Endothelial cell of umbilical vein (primary cell): Measurements from ENCODE around the gene UBR4. TPM values are rescaled to one million over a fixed set of nuclear protein-coding genes. Genes with fewer than 3 reads are reported as not detected.

Experiments used
- BruUV-seq: library from RNA; stranded (reverse); fragments of 400-500 nt; replicated peaks from 2 replicates; lab custom pipeline; 2021; lab: Mats Ljungman, UMichigan
- CTCF ChIA-PET: fragments of 300-600, 350-600 bp; sonication (Branson Sonifier 250); formaldehyde crosslinking; loops from one replicate; lab custom pipeline; 2021; ENCODE audit warnings: antibody characterized with exemption, inconsistent platforms; lab: Charles Lee
- POLR2A ChIA-PET: fragments of 300-600, 350-600 bp; sonication (Branson Sonifier 250); formaldehyde crosslinking; loops from one replicate; lab custom pipeline; 2021; ENCODE audit warnings: antibody characterized with exemption, inconsistent platforms; lab: Charles Lee
- DNase-seq: peaks from one replicate; pipeline ENCODE4 v3.0.0-alpha.2; 2011; ENCODE audit warnings: low read depth, low spot score
- FAIRE-seq: peaks from 2 replicates; lab custom pipeline; 2011; peaks lifted over from hg19 to GRCh38; lab: Jason Lieb, UNC
- H2AFZ ChIP-seq: 2 replicates; pipeline ENCODE4 v1.6.0; 2012; ENCODE audit warnings: low read depth, low read length, control low read depth, inconsistent platforms
- H3K27ac ChIP-seq: 2 replicates; pipeline ENCODE4 v1.5.1; 2011; ENCODE audit warnings: low read depth, mild to moderate bottlenecking, control low read depth, low read length, moderate library complexity; ENCODE audit not compliant: insufficient read depth
- H3K27me3 ChIP-seq, 2 experiments: 2 replicates each; pipeline versions ENCODE4 v1.6.0 to v1.6.1; 2011; ENCODE audit warnings: low read length in 2 of 2, mixed read lengths in 1 of 2; ENCODE audit not compliant: control insufficient read depth in 2 of 2, insufficient read depth in 2 of 2
- H3K36me3 ChIP-seq, 2 experiments: 2 replicates in 1 of 2; 3 replicates in 1 of 2; pipeline ENCODE4 v1.5.1; 2011; ENCODE audit warnings: low read length in 2 of 2, mild to moderate bottlenecking in 1 of 2, moderate library complexity in 1 of 2; ENCODE audit not compliant: control insufficient read depth in 2 of 2, insufficient read depth in 2 of 2; ENCODE audit errors: extremely low read depth in 1 of 2
- H3K4me1 ChIP-seq: 3 replicates; pipeline ENCODE4 v1.5.1; 2011; ENCODE audit warnings: mild to moderate bottlenecking, low read length; ENCODE audit not compliant: control insufficient read depth, insufficient read depth; ENCODE audit errors: extremely low read depth
- H3K4me2 ChIP-seq: 2 replicates; pipeline ENCODE4 v1.6.1; 2011; ENCODE audit warnings: low read length, control low read depth, mixed read lengths; ENCODE audit not compliant: insufficient read depth
- H3K4me3 ChIP-seq, 3 experiments: fragments of 200-600 bp in 1 of 3; sonication (generic), shearing (Covaris generic) in 1 of 3; replicated peaks in 1 of 3; 2 replicates each; pipeline ENCODE4 v1.5.1; 2011 to 2016; ENCODE audit warnings: control low read depth in 3 of 3, low read length in 3 of 3, mild to moderate bottlenecking in 2 of 3, inconsistent platforms in 1 of 3, low read depth in 1 of 3, moderate library complexity in 1 of 3; ENCODE audit not compliant: insufficient read depth in 1 of 3
- H3K79me2 ChIP-seq: 2 replicates; pipeline ENCODE4 v1.6.0; 2012; ENCODE audit warnings: low read length, inconsistent platforms; ENCODE audit not compliant: control insufficient read depth, insufficient read depth
- H3K9ac ChIP-seq: replicated peaks from 2 replicates; pipeline ENCODE3; 2011; ENCODE audit warnings: low read length, control low read depth; ENCODE audit not compliant: insufficient read depth; ENCODE audit errors: extremely low read depth
- H3K9me1 ChIP-seq: replicated peaks from 3 replicates; pipeline ENCODE4 v1.6.0; 2011; ENCODE audit warnings: mild to moderate bottlenecking, low read length; ENCODE audit not compliant: control insufficient read depth, insufficient read depth; ENCODE audit errors: extremely low read depth
- H3K9me3 ChIP-seq: replicated peaks from 2 replicates; pipeline ENCODE4 v1.5.1; 2012; ENCODE audit warnings: low read length, inconsistent platforms; ENCODE audit not compliant: control insufficient read depth, insufficient read depth
- H4K20me1 ChIP-seq: replicated peaks from 2 replicates; pipeline ENCODE3; 2011; ENCODE audit warnings: mild to moderate bottlenecking, low read length; ENCODE audit not compliant: control insufficient read depth, insufficient read depth; ENCODE audit errors: extremely low read depth
- EZH2 ChIP-seq: IDR thresholded peaks from 2 replicates; pipeline ENCODE4 v1.6.1; 2012; ENCODE audit warnings: borderline replicate concordance, low read depth, mild to moderate bottlenecking, moderate library complexity, low read length, inconsistent platforms; ENCODE audit not compliant: severe bottlenecking
- FOS ChIP-seq: IDR thresholded peaks from 2 replicates; pipeline ENCODE4 v1.6.1; 2011; ENCODE audit warnings: mild to moderate bottlenecking, low read length, moderate library complexity, borderline replicate concordance; ENCODE audit not compliant: insufficient read depth
- GATA2 ChIP-seq: IDR thresholded peaks from 2 replicates; pipeline ENCODE4 v1.7.0; 2011; ENCODE audit warnings: low read depth, mild to moderate bottlenecking, moderate library complexity, mixed read lengths, low read length; ENCODE audit not compliant: insufficient read length, insufficient read depth
- JUN ChIP-seq: IDR thresholded peaks from 2 replicates; pipeline ENCODE4 v1.6.1; 2011; ENCODE audit warnings: borderline replicate concordance, low read depth; ENCODE audit not compliant: insufficient read length, insufficient read depth
- MYC ChIP-seq: IDR thresholded peaks from one replicate; pipeline ENCODE4 v1.6.1; 2011; ENCODE audit warnings: mild to moderate bottlenecking, low read depth, low read length
- POLR2A ChIP-seq: IDR thresholded peaks from 2 replicates; pipeline ENCODE4 v1.6.1; 2012; ENCODE audit warnings: low read depth, mild to moderate bottlenecking, control low read depth, low read length
- POLR2AphosphoS5 ChIP-seq: IDR thresholded peaks from 2 replicates; pipeline ENCODE4 v1.6.1; 2012; ENCODE audit warnings: low read depth, mild to moderate bottlenecking, control low read depth, low read length, moderate library complexity; ENCODE audit not compliant: insufficient read depth
- dilution Hi-C: fragments of 300-500 bp; cut with MboI; formaldehyde crosslinking; loops from one replicate; pipeline ENCODE4 v1.15.0; 2019; ENCODE audit warnings: low sequenced_read_pairs; ENCODE audit not compliant: extremely low pct_ligation_motif_present
- intact Hi-C: fragments of 100-400 bp; cut with micrococcal nuclease; formaldehyde crosslinking; loops from one replicate; pipeline ENCODE4 v1.10.0; 2022
- polyA plus RNA-seq, 4 experiments: library from polyadenylated mRNA; depleted of rRNA in 3 of 4; stranded (reverse) in 3 of 4; unstranded in 1 of 4; fragments of >200 nt; gene quantifications; 2 replicates each; pipeline versions ENCODE4 v1.2.1 to v1.2.3, GENCODE V29; 2011 to 2012; ENCODE audit warnings: missing spikeins in 1 of 4
- total RNA-seq: library from RNA; stranded (reverse); gene quantifications from 2 replicates; pipeline ENCODE4 v1.2.3, GENCODE V29; 2021
- TF ChIP-seq, protein P1 (sequence below): IDR thresholded peaks from 2 replicates; pipeline ENCODE4 v1.6.1; 2011; ENCODE audit not compliant: insufficient read depth, insufficient read length
- TF ChIP-seq, protein P2 (sequence below), 2 donors: IDR thresholded peaks; 1 replicate in 1 of 2; 2 replicates in 1 of 2; pipeline ENCODE4 v1.5.1; 2011; ENCODE audit warnings: low read length in 2 of 2, mild to moderate bottlenecking in 2 of 2, moderate library complexity in 2 of 2, control low read depth in 1 of 2, inconsistent platforms in 1 of 2, low read depth in 1 of 2; ENCODE audit not compliant: insufficient read depth in 1 of 2; ENCODE audit errors: extremely low read depth in 1 of 2

The UBR4 gene
- total and polyA plus RNA-seq, 2 donors (not counting 3 experiments of a cell fraction or from before 2014, with no cell fraction given) = 125 to 150 TPM

DNA sequence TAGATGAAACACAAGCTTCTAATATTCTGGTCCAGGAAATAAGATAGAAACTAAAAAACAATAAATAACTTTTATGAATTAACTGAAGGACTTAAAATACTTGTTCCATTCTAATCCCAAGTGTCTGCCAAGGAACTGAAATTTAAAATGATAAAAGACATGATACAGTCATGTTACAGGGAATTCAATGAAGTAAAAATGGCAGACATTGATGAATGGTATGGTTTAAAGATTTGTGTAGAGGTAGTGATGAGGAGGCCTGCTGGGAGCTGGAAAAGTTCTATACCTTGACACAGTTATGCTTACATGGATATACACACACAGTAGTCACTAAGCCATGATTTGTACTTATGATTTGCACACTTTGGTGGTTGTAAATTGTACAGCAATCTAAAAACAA lies 2.1 kb upstream of the UBR4 start:
- H2AFZ ChIP-seq = no peak overlapping the region
- no peaks in the 10 kb centered on the region for H3K27me3 ChIP-seq
- H3K4me3 ChIP-seq = no peak overlapping the region
- peak overlapping the region; percentile 29 for H3K4me2 ChIP-seq
- dilution Hi-C loops (no loop called here), intact Hi-C loops (loop anchor here (10.0 kb wide), 1 partner anchor 307 kb away; the partner anchor contains the start of gene ALDH4A1)
- DNase-seq (no peak), FAIRE-seq (no peak)
- TF ChIP-seq MYC (no peak), JUN (no peak), POLR2A (no peak), FOS (no peak), EZH2 (no peak), POLR2AphosphoS5 (no peak), GATA2 (no peak)
- TF ChIP-seq, protein P1, sequence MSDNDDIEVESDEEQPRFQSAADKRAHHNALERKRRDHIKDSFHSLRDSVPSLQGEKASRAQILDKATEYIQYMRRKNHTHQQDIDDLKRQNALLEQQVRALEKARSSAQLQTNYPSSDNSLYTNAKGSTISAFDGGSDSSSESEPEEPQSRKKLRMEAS = no peak
- TF ChIP-seq, protein P2, sequence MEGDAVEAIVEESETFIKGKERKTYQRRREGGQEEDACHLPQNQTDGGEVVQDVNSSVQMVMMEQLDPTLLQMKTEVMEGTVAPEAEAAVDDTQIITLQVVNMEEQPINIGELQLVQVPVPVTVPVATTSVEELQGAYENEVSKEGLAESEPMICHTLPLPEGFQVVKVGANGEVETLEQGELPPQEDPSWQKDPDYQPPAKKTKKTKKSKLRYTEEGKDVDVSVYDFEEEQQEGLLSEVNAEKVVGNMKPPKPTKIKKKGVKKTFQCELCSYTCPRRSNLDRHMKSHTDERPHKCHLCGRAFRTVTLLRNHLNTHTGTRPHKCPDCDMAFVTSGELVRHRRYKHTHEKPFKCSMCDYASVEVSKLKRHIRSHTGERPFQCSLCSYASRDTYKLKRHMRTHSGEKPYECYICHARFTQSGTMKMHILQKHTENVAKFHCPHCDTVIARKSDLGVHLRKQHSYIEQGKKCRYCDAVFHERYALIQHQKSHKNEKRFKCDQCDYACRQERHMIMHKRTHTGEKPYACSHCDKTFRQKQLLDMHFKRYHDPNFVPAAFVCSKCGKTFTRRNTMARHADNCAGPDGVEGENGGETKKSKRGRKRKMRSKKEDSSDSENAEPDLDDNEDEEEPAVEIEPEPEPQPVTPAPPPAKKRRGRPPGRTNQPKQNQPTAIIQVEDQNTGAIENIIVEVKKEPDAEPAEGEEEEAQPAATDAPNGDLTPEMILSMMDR (IDR thresholded peaks at IDR 0.05; ENCODE audit: extremely low read depth in 1 of 2, insufficient read depth in 1 of 2, low read depth in 1 of 2, low read length in 2 of 2) = no peak
- no peak overlapping the region for H3K9ac ChIP-seq
- H3K9me3 ChIP-seq = no peaks in the 10 kb centered on the region
- CTCF ChIA-PET = no interaction called here
- H4K20me1 ChIP-seq = no peaks in the 10 kb centered on the region
- no peak overlapping the region for H3K27ac ChIP-seq
- H3K9me1 ChIP-seq = no peaks in the 10 kb centered on the region
- peaks cover 61% of the 10 kb centered on the region for H3K79me2 ChIP-seq
- H3K36me3 ChIP-seq = peaks cover 5 to 6% of the 10 kb centered on the region in 2 experiments
- peaks cover 20% of the 10 kb centered on the region for H3K4me1 ChIP-seq
- BruUV-seq = no TSS peak
- POLR2A ChIA-PET = no interaction called here
